Measurements from ENCODE around the gene ZNF366. TPM values are rescaled to one million over a fixed set of nuclear protein-coding genes. Genes with fewer than 3 reads are reported as not detected.

ZNF366 gene
- total and polyA plus RNA-seq, 2 of the 13 experiments (the other 11 are each of a cell fraction or from before 2014, with no cell fraction given): not detected

DNA sequence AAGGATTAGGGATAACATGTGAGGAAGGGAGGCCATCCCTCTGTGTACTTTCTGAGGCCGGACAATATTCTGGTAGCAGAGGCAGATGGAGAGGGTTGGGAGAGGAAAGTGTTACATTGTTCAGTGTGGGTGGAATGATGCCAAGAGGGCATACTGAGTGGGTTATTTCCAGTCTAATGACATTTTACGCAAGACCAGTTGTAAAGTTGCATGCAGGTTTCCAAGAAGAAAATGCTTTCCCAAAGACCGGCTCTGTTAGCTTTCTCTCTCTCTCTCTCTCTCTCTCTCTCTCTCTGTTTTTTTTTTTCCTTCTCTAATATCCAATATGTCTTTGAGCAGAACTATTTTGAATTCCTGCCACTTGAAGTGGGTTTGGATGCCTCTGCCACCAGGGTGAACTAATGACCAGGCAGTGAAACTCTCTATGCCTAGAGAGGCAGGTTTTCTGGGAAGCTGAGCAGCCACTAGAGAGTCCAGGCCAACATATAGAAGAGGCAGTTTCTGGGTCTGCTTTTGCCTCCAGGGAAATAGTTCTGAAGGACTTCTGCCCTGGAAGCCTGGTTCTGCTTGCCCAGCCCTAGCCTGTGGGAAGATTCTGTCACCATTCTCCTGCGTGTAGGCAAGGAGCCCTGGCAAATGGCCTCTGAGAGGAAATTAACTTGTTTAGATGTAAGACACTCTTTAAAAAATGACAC, 24.4 kb upstream of the ZNF366 start:
- Histone ChIP-seq H3K9me3 (ENCODE audit: low read length) (no peaks in the 10 kb centered on the region), H3K4me3 (replicated peaks in 1 of 3; ENCODE audit: insufficient read depth in 1 of 3, low read depth in 2 of 3, low read length in 3 of 3) (no peak overlapping the region), H3K27ac (ENCODE audit: extremely low read length, insufficient read depth, low read length) (no peak overlapping the region), H4K20me1 (ENCODE audit: insufficient read depth, low read length) (no peaks in the 10 kb centered on the region), H3K27me3 (ENCODE audit: control insufficient read depth in 1 of 2, insufficient read depth in 2 of 2, low read length in 2 of 2) (peaks cover 1 to 20% of the 10 kb centered on the region in 2 experiments; a peak in 1 of 5 replicates), H3K4me1 (ENCODE audit: insufficient read depth, low read length) (no peaks in the 10 kb centered on the region), H3K79me2 (ENCODE audit: insufficient read depth, low read length) (no peaks in the 10 kb centered on the region), H2AFZ (ENCODE audit: low read length) (no peak overlapping the region), H3K4me2 (ENCODE audit: low read depth, low read length) (no peak overlapping the region), H3K9ac (ENCODE audit: insufficient read depth, low read depth, low read length) (no peak overlapping the region), H3K36me3 (replicated peaks in 1 of 2; ENCODE audit: control insufficient read depth in 1 of 2, insufficient read depth in 2 of 2, low read length in 2 of 2) (no peaks in the 10 kb centered on the region)
- DNase-seq (ENCODE audit: low spot score) (no peak), ATAC-seq (no peak), FAIRE-seq (no peak)
- WGBS (ENCODE audit: low lambda C conversion rate): 26% methylated on average over 4 of the region's 4 CpGs
- ChIA-PET CTCF (ENCODE audit: low intra/inter-chr PET ratio, low total read pairs) (no interaction called here), POLR2A (no interaction called here)
- no TSS peak for BruUV-seq (replicated peaks)
- in situ Hi-C loops (cut with HindIII; ENCODE audit: extremely low pct_ligation_motif_present, low pct_unique_long_range_greater_than_20kb): no loop called here
- intact Hi-C loops (cut with micrococcal nuclease; ENCODE audit: unreplicated experiment): no loop called here
- TF ChIP-seq TARDBP (CRISPR knock-in tag; IDR thresholded peaks at IDR 0.05): no peak
- TF ChIP-seq, protein P1, sequence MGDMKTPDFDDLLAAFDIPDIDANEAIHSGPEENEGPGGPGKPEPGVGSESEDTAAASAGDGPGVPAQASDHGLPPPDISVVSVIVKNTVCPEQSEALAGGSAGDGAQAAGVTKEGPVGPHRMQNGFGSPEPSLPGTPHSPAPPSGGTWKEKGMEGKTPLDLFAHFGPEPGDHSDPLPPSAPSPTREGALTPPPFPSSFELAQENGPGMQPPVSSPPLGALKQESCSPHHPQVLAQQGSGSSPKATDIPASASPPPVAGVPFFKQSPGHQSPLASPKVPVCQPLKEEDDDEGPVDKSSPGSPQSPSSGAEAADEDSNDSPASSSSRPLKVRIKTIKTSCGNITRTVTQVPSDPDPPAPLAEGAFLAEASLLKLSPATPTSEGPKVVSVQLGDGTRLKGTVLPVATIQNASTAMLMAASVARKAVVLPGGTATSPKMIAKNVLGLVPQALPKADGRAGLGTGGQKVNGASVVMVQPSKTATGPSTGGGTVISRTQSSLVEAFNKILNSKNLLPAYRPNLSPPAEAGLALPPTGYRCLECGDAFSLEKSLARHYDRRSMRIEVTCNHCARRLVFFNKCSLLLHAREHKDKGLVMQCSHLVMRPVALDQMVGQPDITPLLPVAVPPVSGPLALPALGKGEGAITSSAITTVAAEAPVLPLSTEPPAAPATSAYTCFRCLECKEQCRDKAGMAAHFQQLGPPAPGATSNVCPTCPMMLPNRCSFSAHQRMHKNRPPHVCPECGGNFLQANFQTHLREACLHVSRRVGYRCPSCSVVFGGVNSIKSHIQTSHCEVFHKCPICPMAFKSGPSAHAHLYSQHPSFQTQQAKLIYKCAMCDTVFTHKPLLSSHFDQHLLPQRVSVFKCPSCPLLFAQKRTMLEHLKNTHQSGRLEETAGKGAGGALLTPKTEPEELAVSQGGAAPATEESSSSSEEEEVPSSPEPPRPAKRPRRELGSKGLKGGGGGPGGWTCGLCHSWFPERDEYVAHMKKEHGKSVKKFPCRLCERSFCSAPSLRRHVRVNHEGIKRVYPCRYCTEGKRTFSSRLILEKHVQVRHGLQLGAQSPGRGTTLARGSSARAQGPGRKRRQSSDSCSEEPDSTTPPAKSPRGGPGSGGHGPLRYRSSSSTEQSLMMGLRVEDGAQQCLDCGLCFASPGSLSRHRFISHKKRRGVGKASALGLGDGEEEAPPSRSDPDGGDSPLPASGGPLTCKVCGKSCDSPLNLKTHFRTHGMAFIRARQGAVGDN (CRISPR knock-in tag; IDR thresholded peaks at IDR 0.05): no peak
- no peak for TF ChIP-seq RBFOX2 (IDR thresholded peaks at IDR 0.05; ENCODE audit: low read depth, low read length)
- no peak for TF ChIP-seq POLR2AphosphoS5 (IDR thresholded peaks at IDR 0.05; ENCODE audit: low read depth, low read length)
- no peak for TF ChIP-seq ZNF33B (CRISPR knock-in tag; IDR thresholded peaks at IDR 0.05)
- TF ChIP-seq ZNF317 (CRISPR knock-in tag; IDR thresholded peaks at IDR 0.05): no peak
- TF ChIP-seq, protein P2, sequence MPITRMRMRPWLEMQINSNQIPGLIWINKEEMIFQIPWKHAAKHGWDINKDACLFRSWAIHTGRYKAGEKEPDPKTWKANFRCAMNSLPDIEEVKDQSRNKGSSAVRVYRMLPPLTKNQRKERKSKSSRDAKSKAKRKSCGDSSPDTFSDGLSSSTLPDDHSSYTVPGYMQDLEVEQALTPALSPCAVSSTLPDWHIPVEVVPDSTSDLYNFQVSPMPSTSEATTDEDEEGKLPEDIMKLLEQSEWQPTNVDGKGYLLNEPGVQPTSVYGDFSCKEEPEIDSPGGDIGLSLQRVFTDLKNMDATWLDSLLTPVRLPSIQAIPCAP (CRISPR knock-in tag; IDR thresholded peaks at IDR 0.05; ENCODE audit: low read depth): no peak
- no peak for TF ChIP-seq TBX3 (IDR thresholded peaks at IDR 0.05; ENCODE audit: borderline replicate concordance)
- no peak for TF ChIP-seq ZNF740 (CRISPR knock-in tag; IDR thresholded peaks at IDR 0.05)
- no peak for TF ChIP-seq ZNF136 (CRISPR knock-in tag; IDR thresholded peaks at IDR 0.05; ENCODE audit: low read depth)
- TF ChIP-seq NFKB2 (CRISPR knock-in tag; IDR thresholded peaks at IDR 0.05; ENCODE audit: borderline replicate concordance): no peak
- no peak for TF ChIP-seq FOXK2 (IDR thresholded peaks at IDR 0.05)
- no peak for TF ChIP-seq KLF15 (CRISPR knock-in tag; IDR thresholded peaks at IDR 0.05; ENCODE audit: borderline replicate concordance)

Measured in HepG2 (cell line).